Ureter (tissue), 1 donor: Measurements from ENCODE around the gene MYO1C. TPM values are rescaled to one million over a fixed set of nuclear protein-coding genes. Genes with fewer than 3 reads are reported as not detected.
A peak's percentile ranks its signal among the peaks of the same experiment; 100 is the strongest.

Experiments
- DNase-seq: peaks from one replicate; pipeline ENCODE4 v3.0.0-alpha.2; 2020; ENCODE audit warnings: low spot score
- total RNA-seq: library from RNA; stranded (reverse); gene quantifications from one replicate; pipeline ENCODE4 v1.2.4, GENCODE V29; 2023
- donor health status: DM: yes; HTN: yes; CAD: no.

Gene MYO1C
- total RNA-seq, 1 donor from 2014 or later = 243 TPM

DNA sequence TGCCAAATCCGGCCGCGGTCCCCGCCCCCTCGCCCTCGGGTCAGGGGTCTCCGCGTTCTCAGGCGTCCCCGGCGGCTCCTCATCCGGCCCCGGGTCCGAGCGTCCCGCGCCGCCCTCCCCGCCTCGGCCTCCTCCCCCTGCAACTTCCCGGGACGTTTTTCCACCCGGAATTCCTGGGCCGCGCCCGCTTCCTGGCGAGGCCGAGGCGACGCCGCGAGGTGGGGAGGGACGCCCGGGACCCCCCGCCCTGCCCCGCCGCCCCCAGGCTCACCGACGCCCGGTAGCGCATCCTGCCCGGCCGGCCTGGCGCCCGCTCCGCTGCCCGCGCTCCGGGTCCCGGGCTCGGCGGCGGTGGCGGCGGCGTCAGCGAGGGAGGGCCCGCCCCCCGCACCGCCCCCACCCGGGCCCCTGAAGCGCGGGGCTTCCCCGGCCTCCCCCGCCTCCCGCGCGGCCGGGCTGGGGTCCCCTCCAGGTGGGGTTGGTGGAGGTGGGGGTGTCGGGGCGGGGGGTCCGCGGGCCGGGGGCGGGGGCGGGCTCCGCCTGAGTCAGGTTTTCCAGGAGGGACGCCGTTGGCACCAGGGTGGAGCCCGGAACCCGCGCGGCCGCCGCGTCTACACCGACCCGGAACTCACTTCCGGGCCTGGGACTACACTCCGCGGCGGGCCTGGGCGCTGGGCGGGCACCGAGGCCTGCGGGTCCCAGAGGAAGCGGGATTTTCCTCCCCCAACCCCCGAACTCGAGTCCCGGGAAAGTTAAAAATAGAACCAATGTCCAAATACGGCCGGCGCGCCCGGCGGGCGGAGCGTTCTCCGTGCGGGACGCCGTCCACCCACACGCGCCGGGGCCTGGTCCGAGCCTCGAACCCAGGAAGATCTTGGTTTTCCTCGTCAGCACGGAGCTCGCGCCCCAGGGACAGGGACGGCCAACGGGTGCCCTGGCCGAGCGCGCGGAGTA, 6.8 kb downstream of the MYO1C start:
- peak; percentile 71 for DNase-seq

- peak; percentile 70 for DNase-seq
These were observed 7.6 kb downstream of the MYO1C start for GRCh38 chr17:1484676-1485422.

DNA sequence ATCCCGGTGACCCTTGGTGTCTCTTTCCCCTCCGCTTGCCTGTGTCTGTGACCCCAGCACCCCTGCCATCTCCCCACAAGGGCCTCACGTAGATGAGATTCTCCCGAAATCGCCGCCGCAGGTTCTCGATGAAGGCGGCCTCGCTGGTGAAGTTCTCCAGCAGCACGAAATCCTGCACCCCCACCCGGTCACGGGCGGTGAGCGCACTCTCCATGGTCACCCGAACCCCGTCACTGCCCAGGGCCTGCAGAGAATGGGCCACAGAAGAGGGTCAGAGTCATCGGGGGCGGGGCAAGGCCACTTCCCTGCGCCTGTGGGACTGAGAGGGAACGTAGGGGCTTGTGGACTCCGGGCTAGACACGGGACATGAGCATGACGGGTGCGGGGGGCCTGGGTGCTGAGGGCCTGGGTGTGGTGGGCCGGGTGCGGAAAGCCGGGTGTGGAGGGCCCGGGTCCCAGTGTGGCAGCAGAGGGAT, 8.4 kb downstream of the MYO1C start:
- DNase-seq = no peak

GRCh38 chr17:1482680-1483079, 9.8 kb downstream of the MYO1C start:
- DNase-seq = no peak

DNA sequence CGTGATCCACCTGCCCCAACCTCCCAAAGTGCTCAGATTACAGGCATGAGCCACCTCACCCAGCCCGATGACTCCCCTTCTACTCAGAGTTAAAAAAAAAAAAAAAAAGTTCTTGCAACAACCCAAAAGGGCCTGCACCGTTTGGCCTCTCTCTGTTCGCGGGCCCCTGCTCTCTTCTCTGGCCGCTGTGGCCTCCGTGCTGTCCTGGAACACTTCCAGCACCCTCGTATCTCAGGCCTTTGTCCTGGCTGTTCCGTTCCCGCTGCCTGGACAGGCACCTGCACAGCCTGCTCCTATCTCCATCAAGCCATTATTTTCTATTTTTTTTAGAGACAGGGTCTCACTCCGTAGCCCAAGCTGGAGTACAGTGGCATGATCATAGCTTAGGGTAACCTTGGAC, 10.8 kb downstream of the MYO1C start:
- DNase-seq = no peak

DNA sequence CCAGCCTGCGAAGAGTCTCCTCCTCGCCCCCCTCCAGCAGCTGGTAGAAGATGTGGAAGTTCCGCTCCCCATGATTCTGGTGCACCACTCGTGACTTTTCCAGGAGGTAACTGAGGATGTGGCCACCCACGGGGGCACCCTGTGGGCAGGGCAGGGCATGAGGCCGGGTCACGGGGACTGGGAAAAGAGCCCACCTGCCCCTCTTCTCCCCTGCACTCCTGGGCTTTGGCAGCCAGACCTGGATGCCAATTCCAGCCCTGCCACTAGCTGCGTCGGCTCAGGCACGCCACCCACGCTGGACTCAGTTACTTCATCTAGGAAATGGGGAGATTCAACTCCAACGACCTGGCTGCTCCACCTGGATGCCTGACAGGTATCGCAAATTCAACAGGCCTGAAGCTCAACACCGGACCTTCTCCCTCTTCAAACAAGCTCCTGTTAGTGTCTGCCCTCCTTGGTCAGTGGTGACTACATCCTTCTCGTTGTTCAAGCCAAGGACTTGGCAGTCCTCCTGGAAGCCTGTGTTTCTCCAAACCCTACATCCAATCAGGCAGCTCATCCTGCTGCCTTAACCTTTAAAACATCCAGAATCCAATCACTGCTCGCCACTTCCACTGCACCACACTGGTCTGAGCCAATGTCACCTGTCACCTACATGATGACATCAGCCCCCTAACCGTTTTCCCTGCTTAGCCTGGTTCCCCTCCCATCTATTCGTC, 11.6 kb downstream of the MYO1C start:
- no peak for DNase-seq

GRCh38 chr17:1478418-1478817, 14.1 kb downstream of the MYO1C start:
- no peak for DNase-seq

DNA sequence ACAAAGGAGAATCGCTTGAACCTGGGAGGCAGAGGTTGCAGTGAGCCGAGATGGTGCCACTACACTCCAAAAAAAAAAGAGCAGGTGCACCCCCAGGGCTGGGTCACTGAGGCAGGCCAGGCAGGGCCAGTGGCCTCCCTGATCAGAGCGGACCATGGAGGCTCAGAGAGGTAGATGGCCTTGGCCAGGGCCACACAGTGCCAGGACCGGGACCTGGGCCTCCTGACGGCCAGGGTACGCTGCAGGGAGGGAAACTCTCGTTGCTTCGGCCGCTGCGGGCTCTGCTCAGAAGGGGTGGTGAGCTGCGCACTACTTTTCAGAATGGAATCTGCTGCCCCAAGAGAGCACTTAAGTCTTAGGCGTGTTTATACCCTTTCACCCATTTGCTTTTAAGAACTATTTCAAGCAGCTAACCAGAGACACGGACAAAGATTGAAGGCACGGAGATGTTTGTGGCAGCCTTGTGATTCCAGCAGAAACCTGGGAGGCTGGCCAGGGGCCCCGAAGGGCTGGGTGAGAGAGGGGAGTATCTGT, 17.1 kb downstream of the MYO1C start:
- DNase-seq = no peak

DNA sequence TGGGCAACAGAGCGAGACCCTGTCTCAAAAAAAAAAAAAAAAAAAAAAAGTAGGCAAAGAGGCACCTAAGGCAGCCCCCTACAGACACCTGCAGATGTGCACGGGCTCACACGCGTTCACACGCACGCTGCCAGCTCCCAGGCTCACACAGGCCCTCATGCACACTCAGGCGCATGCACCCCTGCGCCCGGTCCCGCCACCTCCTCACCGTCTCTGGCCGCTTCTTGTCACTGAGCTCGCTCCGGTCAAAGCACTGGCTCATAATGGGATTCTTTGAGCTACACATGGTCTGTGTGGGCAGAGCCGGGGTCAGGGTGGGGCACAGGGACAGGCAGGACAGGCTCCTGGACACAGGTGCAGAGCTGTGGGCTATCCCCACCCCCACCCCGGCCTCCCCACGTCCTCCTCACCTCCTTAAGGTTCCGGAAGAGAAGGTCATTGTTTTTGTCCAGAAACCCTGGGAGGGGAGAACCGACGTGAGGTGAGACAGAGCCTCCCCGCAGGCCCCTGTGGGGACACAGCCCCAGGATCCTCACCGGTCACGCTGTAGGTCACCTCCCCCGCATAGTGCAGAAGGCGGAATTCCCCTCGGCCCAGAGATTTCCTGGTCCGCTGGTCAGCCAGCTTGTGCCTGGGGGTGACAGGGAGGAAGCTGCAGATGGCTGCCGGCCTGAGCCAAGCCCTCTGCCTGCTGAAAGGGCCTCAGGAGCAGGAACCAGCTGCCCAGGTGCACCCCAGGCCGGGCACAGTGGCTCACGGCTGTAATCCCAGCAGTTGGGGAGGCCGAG, 17.9 kb downstream of the MYO1C start:
- no peak for DNase-seq

DNA sequence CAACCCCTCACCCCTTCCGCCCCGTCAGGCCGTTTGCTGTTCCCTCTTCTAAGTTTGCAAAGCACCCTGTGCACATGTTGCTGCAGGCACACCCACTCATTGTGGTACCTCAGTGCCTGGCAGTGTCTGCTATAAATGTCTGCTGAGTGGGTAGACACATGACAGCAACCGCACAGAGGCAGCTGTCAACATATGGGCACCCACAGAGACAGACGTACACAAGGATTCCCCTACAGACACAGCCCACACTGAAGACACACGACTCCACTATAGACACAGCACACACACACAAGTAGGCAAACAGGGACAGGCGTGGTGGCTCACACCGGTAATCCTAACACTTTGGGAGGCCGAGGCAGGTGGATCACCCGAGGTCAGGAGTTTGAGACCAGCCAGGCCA, 18.6 kb downstream of the MYO1C start:
- DNase-seq = no peak

GRCh38 chr17:1473170-1473569, 19.3 kb downstream of the MYO1C start:
- no peak for DNase-seq

- no peak for DNase-seq
These were observed 20.3 kb downstream of the MYO1C start for GRCh38 chr17:1471911-1472821.

DNA sequence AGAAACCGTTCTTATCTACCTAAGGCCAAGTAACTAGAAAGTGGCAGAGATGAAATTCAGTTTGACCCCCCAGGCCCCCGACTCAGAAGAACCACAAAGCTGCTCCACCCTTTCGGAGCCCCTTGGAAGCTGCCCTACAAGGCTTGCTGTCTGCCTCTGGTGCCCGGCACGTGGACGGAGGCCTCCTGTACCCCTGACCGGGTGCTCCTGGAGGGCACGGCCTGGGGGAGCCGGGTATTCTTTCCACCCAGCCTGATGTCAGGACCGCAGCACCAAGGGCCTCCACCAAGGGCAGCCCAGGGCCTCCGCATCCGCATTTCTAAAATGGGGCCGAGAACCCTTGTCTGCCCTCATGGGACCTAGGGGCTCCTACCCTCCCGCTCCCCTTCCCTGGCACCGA, 21.0 kb downstream of the MYO1C start:
- DNase-seq = no peak

DNA sequence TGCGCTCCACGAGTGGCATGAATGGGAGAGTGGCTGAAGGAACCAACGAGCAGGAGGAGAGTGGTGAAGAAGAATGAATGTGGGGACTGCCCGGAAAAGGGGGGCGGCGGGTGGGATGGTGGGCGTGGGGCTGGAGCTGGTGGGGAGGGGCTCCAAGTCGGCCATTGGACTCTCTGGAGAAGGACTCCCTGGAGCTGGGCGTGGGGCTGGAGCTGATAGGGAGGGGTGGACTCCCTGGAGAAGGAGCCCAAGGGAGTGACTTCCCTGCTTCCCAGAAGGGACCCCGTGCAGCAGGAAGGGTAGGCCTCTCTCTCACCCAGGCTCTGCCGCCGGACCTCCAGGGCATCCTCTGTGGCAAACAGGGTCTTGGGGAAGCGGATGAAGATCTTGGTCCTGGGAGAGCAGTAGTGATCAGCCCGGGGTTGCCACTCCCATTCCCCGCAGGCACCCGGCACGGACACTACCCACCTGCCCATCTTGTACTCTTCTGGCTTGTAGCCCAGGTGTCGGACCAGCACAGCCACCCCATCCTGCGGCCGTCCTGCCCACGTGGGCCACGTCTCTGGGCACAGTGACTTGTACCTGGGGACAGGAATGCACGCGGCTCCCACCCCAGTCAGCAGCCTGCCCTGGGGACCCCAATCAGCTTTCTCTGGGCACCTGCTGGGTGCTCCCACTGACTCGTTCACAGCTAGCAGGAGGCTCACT, 21.6 kb downstream of the MYO1C start:
- no peak for DNase-seq

DNA sequence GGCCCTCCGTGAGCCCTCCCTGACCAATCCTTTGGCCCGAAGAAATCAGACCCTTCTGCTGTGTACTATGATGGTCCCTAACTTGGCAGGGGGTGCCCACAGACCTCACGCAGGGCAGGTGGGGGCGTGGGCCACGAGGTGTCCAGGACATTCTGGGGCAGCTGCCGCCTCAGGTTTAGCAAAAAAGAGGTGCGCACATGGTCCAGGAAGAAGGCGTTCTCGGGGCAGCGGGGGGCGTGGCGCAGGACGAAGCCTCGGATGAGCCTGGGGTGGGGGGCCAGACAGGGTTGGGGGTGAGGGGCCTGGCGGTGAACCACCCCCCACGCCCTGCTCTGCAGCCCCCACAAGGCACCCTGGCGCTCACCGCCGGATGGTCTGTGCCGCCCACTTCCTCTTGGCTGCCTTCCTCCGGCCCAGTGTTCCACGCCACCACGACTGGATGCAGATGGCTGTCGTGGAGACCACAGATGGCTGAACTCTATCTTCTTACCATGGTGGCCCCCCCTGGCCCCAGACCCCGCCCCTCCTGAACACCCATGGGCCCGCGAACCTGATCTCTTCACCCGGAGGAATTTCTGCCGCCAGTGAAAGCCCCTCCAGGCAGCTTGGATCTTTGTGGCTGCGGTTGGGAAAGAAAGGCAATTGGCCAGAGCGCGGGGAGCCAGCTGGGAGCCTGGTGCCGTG, 22.3 kb downstream of the MYO1C start:
- no peak for DNase-seq

- no peak for DNase-seq
These were observed 23.1 kb downstream of the MYO1C start for GRCh38 chr17:1469231-1469852.

- DNase-seq = no peak
These were observed 24.5 kb downstream of the MYO1C start for GRCh38 chr17:1467898-1468492.

DNA sequence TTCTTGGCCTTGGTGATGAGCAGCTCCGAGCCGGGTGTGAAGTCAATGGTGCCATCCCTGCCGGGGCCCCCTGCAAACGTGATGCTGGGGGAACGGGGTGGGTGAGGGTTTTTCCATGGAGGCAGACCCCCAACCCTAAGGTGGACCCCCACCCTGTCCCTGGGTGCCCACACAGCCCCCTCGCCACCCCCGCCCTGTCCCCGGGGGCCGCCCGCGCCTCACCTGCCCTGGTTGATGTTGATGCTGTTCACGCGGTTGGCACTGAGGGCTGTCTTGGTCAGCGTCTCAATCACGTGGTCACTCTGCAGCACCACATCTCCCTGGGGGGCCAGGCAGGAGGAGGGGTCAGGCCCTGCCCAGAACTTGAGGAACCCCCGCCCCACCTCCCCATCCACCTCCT, 25.2 kb downstream of the MYO1C start:
- no peak for DNase-seq
